Putamen (tissue), 1 donor: ENCODE data around the gene SLC16A2.
"Not testable (repeated sequence)": the region's sequence is repeated elsewhere in the genome, so short reads cannot be mapped to it uniquely, and the experiment has no call there.

Source experiments
- DNase-seq: peaks from one replicate; pipeline ENCODE4 v3.0.0-alpha.2; 2016; ENCODE audit warnings: low spot score

The SLC16A2 gene

GRCh38 chrX:74446876-74447275 is 25.6 kb downstream of the SLC16A2 start:
- no peak for DNase-seq

GRCh38 chrX:74448669-74449068 is 27.4 kb downstream of the SLC16A2 start:
- no peak for DNase-seq

DNA sequence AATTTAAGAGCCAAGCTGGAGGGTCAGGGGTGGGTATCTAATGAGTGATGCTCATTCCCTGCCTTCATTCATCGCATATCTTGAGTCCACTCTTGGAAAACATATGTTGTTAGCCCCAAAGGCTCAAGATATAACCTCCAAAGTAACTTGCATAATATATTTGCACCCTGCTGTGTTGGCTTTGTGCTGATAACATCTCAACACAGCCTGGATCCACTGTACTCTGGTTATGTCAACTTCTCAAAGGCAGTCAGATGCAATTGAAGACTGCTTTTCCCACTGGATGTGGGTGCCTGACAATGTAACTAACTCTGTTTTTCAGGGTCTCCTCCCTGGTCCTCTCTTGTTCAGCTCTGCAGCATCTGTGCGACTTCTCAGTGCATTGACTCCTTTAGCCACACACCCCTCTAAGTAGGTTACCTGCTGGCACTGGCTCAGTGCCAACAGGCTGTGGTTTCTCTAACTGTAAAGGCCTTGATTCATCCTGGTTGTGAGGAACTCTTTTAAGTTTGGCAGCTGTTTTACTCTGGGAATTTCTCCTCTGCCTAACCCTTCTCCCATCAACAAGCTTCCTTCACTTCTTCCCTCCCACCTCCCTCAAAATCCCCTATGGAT is 28.1 kb downstream of the SLC16A2 start:
- DNase-seq = no peak

- DNase-seq = no peak
These were observed 28.6 kb downstream of the SLC16A2 start for GRCh38 chrX:74449937-74450330.

GRCh38 chrX:74450803-74451449 is 29.6 kb downstream of the SLC16A2 start:
- DNase-seq = no peak

DNA sequence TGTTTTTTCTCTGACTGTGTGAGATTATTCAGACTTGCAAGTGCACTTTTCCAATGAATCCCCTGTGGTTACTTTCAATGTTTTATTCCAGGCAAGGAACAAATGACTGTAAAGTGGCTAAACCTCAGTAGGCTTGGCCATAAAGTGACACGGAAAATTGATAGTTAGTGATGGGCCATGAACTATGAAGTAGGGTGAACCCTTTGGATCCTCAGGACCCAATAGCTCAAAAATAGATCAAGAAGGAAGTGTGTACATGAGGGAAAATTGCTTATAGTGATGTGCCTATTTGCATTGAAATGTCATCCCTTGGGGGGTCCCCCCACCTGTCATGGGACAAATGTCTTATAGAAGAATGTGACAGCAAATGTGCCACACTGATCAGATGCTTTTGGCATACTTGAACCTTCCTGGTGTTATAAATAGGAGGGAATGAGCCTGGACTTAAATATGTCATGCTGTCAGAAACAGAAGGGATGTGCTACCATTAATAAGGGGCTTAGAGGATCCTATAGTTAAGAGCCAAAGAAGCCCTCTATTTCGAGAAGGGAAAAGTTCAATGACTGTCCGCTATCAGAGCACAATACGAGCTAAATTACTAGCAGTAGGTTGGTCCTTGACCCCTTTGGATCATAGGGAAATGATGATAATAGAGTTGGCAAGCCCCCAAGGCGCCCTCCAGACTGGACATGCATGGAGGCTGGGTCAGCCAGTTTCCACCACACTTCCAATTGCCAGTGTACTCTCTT is 30.3 kb downstream of the SLC16A2 start:
- no peak for DNase-seq

DNA sequence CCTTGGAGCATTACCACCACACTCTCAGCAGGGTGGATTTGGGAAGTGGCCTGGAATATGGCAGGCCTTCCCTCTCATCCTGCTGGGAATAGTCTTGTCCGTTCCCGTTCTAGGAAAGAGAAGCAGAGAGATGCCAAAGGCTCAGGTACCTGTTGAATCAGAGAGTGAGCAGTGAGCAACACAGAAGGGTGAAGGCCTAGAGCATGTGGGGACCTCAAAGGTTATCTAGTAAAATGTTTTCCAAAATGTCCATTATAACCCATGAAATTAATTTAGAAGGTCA is 30.8 kb downstream of the SLC16A2 start:
- no peak for DNase-seq

GRCh38 chrX:74453178-74453577 is 31.9 kb downstream of the SLC16A2 start:
- DNase-seq = no peak

DNA sequence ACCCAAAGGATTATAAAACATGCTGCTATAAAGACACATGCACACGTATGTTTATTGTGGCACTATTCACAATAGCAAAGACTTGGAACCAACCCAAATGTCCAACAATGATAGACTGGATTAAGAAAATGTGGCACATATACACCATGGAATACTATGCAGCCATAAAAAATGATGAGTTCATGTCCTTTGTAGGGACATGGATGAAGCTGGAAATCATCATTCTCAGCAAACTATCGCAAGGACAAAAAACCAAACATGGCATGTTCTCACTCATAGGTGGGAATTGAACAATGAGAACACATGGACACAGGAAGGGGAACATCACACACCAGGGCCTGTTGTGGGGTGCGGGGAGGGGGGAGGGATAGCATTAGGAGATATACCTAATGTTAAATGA is 32.9 kb downstream of the SLC16A2 start:
- not testable (repeated sequence) for DNase-seq

DNA sequence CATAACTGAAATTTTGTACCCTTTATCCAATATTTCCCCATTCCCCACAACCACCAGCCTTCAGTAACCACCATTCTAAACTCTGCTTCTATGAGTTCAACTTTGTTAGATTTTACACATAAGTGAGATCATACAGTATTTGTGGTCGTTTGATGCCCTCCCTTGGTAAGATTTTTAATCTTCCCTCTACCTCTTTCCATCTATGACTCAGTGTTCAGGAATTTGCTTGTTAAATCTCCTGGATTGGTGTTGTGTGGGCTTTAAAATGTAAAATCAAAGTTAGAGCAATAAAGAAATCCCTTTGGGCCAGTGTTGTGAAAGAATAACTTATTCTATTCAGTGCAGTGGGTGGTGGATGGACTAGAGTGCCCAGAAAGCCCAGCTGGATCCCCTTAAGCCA is 37.4 kb downstream of the SLC16A2 start:
- no peak for DNase-seq

DNA sequence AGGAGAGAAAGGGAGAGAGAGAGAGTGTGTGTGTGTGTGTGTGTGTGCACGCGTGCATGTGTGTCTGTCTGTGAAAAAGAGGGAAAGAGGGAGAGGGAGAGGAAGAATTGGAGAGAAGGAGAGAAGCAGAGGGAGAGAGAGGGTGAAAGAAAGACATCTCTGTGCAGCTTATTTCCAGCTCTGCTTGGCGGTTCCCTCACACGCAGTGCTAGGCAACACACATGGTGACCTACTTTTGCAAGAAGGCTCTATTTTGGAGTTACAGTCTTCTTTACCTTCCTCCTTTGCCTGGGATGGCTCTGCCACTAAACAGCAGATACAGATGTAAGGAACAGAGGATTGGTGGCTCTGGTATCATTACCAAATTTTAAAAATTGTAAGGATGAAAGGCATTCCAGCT is 40.1 kb downstream of the SLC16A2 start:
- DNase-seq = peak; percentile 8

DNA sequence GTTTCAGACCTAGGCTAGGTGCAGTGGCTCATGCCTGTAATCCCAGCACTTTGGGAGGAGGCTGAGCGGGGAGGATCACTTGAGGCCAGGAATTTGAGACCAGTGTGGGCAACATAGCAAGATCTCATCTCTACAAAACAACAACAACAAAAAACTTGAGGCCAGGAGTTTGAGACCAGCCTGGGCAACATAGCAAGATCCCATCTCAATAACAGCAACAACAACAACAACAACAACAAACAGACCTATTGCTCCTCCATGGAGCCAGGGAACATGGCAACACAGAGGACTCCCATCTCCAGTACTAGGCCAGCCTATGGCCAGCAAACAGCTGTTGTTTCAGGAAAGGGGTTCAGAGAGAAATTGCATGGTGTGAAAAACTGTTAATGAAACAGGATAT is 43.4 kb downstream of the SLC16A2 start:
- no peak for DNase-seq

- DNase-seq = no peak
These were observed 44.1 kb downstream of the SLC16A2 start for GRCh38 chrX:74465424-74465823.

GRCh38 chrX:74467656-74468055 is 46.4 kb downstream of the SLC16A2 start:
- DNase-seq = no peak

DNA sequence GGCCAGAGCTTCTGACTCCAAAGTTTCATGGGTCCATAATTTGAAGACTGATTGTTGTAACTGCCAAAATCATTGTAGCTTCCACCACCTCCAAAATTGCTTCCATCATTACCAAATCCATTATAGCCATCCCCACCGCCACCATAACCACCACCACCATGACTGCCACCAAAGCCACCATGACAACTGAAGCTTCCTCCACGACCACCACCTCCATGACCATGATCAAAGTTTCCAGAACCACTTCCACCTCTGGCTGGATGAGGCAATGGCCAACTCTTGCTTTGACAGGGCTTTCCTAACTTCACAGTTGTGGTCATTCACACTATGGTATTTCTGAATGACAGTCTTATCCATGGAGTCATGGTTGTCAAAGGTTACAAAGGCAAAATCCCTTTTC is 51.8 kb downstream of the SLC16A2 start:
- not testable (repeated sequence) for DNase-seq

DNA sequence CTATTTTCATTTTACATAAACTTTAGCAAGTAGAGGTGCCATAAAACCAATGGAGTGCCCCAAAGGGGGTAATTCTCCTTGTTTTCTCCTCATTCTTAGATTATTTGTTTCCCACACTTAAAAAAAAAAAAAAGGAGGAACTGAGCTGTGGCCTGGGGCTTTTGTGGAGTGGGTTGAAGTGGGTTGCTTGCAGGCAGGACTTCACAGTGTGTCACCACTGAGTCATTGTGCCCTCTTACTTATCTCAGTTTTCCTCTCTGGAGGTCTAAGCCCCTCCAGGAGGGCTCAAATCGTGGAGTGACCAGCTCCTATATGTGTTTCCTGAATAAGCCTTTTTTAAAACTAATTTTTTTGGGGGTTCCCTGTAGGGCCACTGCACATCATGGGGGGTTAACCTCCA is 69.0 kb downstream of the SLC16A2 start:
- DNase-seq = no peak

- no peak for DNase-seq
These were observed 71.5 kb downstream of the SLC16A2 start for GRCh38 chrX:74492720-74493201.

GRCh38 chrX:74493806-74494205 is 72.5 kb downstream of the SLC16A2 start:
- no peak for DNase-seq

- no peak for DNase-seq
These were observed 77.6 kb downstream of the SLC16A2 start for GRCh38 chrX:74498924-74499323.

DNA sequence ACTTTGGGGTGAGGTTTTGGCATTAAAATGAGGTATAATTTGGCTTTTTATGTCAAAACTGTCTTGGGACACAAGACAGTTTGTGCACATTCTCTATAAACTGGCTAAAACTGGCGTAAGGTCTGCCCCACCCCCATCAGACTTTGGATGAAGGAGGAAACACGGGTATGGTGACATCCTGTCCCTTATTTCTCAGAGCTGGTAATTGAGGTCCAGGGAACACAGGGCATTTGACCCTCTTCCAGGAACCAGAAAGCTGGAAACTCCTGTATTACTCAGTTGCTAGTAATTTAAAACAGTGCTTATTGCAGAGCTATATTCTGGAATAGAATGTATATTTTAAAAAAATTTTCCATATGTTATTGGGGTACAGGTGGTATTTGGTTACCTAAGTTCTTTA is 78.8 kb downstream of the SLC16A2 start:
- no peak for DNase-seq

GRCh38 chrX:74500555-74500954 is 79.3 kb downstream of the SLC16A2 start:
- DNase-seq = no peak

DNA sequence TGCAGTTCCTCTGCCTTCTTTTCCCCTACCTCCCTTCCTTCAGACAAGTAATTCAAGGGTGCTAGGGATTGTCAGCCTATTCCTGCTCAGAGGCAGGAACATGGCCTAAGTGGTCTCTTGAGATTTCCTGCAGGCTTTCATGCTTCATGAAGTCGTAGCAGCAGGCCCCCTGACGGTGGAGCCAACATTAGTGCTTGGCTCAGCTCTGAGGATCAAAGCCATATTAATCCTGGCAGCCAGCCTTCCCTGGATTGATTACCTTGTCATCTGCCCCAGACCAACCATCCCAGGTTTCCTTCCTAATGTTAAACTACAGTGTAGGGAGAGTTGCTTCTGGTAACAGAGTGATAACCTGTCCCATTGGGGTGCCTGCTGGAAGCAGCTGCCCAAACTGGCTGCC is 84.1 kb downstream of the SLC16A2 start:
- DNase-seq = no peak

GRCh38 chrX:74506317-74507115 is 85.2 kb downstream of the SLC16A2 start:
- DNase-seq = no peak
